Posterior vena cava (tissue), 2 donors: ENCODE data around the gene CCDC158. TPM values are rescaled to one million over a fixed set of nuclear protein-coding genes. Genes with fewer than 3 reads are reported as not detected.
"Not testable (repeated sequence)": the region's sequence is repeated elsewhere in the genome, so short reads cannot be mapped to it uniquely, and the experiment has no call there.

ENCODE experiments used
- DNase-seq: peaks from one replicate; pipeline ENCODE4 v3.0.0-alpha.2; 2020; ENCODE audit warnings: low spot score
- intact Hi-C, 2 donors: fragments of 100-400 bp; cut with DNase I; formaldehyde crosslinking; loops; one replicate each; pipeline versions ENCODE4 v1.14.1 to v1.14.2; 2022 to 2023
- total RNA-seq, 2 donors: library from RNA; stranded (reverse); fragmentation: NEBNext Ultra II Directional; extraction: Animal tissue kit (Norgen Biotek cat#: 25700); gene quantifications; one replicate each; pipeline ENCODE4 v1.2.1, GENCODE V29; 2021
- donor health status: DM: yes; HTN: yes; CAD: no.
- donor health status: DM: yes; HTN: yes; CAD: no.

Gene CCDC158
- total RNA-seq, 2 donors from 2014 or later = 2.0 to 2.3 TPM

GRCh38 chr4:76377481-76377901 lies 43.5 kb downstream of the CCDC158 start:
- DNase-seq = no peak
- intact Hi-C loops = no loop called here

- DNase-seq = no peak
- intact Hi-C loops = no loop called here
These were observed 44.4 kb downstream of the CCDC158 start for GRCh38 chr4:76376534-76376933.

GRCh38 chr4:76375703-76376102 lies 45.2 kb downstream of the CCDC158 start:
- DNase-seq = no peak
- intact Hi-C loops = no loop called here

- intact Hi-C loops = no loop called here
- DNase-seq = no peak
These were observed 46.1 kb downstream of the CCDC158 start for GRCh38 chr4:76374798-76375197.

- intact Hi-C loops = no loop called here
- DNase-seq = no peak
These were observed 46.9 kb downstream of the CCDC158 start for GRCh38 chr4:76373919-76374552.

GRCh38 chr4:76366737-76367136 lies 54.2 kb downstream of the CCDC158 start:
- intact Hi-C loops = loop anchor here in 1 of 2 donors (10.0 kb wide), 1 partner anchor 1538 kb away; no protein-coding TSS in a partner anchor
- DNase-seq = no peak

- DNase-seq = no peak
- intact Hi-C loops = loop anchor here in 1 of 2 donors (10.0 kb wide), 1 partner anchor 1539 kb away; no protein-coding TSS in a partner anchor
These were observed 55.3 kb downstream of the CCDC158 start for GRCh38 chr4:76365636-76366035.

GRCh38 chr4:76364763-76365162 lies 56.2 kb downstream of the CCDC158 start:
- DNase-seq = no peak
- intact Hi-C loops = loop anchor here in 1 of 2 donors (10.0 kb wide), 1 partner anchor 1540 kb away; no protein-coding TSS in a partner anchor

- intact Hi-C loops = loop anchor here in 1 of 2 donors (10.0 kb wide), 1 partner anchor 1541 kb away; no protein-coding TSS in a partner anchor
- no peak for DNase-seq
These were observed 57.2 kb downstream of the CCDC158 start for GRCh38 chr4:76363556-76364290.

GRCh38 chr4:76361689-76362412 lies 59.1 kb downstream of the CCDC158 start:
- no peak for DNase-seq
- intact Hi-C loops = loop anchor here in 1 of 2 donors (10.0 kb wide), 1 partner anchor 1543 kb away; no protein-coding TSS in a partner anchor

- intact Hi-C loops = loop anchor here in 1 of 2 donors (10.0 kb wide), 1 partner anchor 1545 kb away; no protein-coding TSS in a partner anchor
- not testable (repeated sequence) for DNase-seq
These were observed 61.0 kb downstream of the CCDC158 start for GRCh38 chr4:76359881-76360466.

- intact Hi-C loops = no loop called here
- DNase-seq = no peak
These were observed 63.0 kb downstream of the CCDC158 start for GRCh38 chr4:76357981-76358380.

GRCh38 chr4:76354517-76355473 lies 66.1 kb downstream of the CCDC158 start:
- intact Hi-C loops = no loop called here
- DNase-seq = no peak

- no peak for DNase-seq
- intact Hi-C loops = no loop called here
These were observed 78.1 kb downstream of the CCDC158 start for GRCh38 chr4:76342803-76343202.

- intact Hi-C loops = no loop called here
- DNase-seq = no peak
These were observed 78.8 kb downstream of the CCDC158 start for GRCh38 chr4:76342191-76342590.

- DNase-seq = no peak
- intact Hi-C loops = no loop called here
These were observed 79.9 kb downstream of the CCDC158 start for GRCh38 chr4:76341063-76341462.

- DNase-seq = no peak
- intact Hi-C loops = no loop called here
These were observed 81.6 kb downstream of the CCDC158 start for GRCh38 chr4:76339364-76339763.

- intact Hi-C loops = no loop called here
- no peak for DNase-seq
These were observed 86.1 kb downstream of the CCDC158 start for GRCh38 chr4:76334885-76335284.
